ENCODE data around the gene RFX7.

RFX7 gene

DNA sequence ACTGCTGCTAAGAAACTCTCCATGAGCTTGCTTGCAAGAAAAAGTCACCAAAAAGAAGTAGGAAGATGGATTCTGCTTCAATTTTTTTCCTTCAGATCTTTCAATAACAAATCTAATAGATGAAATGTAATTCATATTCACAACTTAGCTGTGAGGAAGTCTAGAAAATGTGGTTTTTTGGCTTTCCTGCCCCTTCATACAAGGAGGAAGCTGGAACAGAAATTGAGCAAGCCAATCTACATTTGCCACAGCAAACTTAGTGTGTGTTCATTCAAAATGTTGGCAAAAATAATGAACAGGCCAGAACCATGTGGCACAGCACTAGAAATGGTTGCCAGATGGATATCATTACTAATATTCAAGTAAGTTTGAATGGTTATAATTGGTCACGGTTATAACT lies 157.1 kb downstream of the RFX7 start:
- Histone ChIP-seq H3K9me3 (ENCODE audit: control insufficient read depth, insufficient read depth, low read length) (no peaks in the 10 kb centered on the region), H3K4me2 (ENCODE audit: low read length) (no peak overlapping the region), H3K9me2 (replicated peaks; ENCODE audit: control insufficient read depth, low read length) (no peaks in the 10 kb centered on the region), H3K4me3 (ENCODE audit: low read length) (no peak overlapping the region), H3K36me3 (ENCODE audit: control insufficient read depth, low read length) (peaks cover 8% of the 10 kb centered on the region), H3K27ac (ENCODE audit: low read depth, low read length) (no peak overlapping the region), H3F3A (ENCODE audit: control insufficient read depth, insufficient read depth) (no peaks in the 10 kb centered on the region), H4K20me1 (ENCODE audit: control insufficient read depth, insufficient read depth, low read depth, low read length) (no peaks in the 10 kb centered on the region), H3K27me3 (ENCODE audit: control insufficient read depth, low read length) (no peaks in the 10 kb centered on the region), H3K4me1 (ENCODE audit: control insufficient read depth, low read length) (no peaks in the 10 kb centered on the region), H3K79me2 (ENCODE audit: control insufficient read depth, low read length) (no peaks in the 10 kb centered on the region)
- no peak for TF ChIP-seq EZH2phosphoT487 (IDR thresholded peaks at IDR 0.05; ENCODE audit: borderline replicate concordance, low read length)
- TF ChIP-seq, protein P1, sequence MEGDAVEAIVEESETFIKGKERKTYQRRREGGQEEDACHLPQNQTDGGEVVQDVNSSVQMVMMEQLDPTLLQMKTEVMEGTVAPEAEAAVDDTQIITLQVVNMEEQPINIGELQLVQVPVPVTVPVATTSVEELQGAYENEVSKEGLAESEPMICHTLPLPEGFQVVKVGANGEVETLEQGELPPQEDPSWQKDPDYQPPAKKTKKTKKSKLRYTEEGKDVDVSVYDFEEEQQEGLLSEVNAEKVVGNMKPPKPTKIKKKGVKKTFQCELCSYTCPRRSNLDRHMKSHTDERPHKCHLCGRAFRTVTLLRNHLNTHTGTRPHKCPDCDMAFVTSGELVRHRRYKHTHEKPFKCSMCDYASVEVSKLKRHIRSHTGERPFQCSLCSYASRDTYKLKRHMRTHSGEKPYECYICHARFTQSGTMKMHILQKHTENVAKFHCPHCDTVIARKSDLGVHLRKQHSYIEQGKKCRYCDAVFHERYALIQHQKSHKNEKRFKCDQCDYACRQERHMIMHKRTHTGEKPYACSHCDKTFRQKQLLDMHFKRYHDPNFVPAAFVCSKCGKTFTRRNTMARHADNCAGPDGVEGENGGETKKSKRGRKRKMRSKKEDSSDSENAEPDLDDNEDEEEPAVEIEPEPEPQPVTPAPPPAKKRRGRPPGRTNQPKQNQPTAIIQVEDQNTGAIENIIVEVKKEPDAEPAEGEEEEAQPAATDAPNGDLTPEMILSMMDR (IDR thresholded peaks at IDR 0.05; ENCODE audit: low read depth, low read length, poor library complexity, severe bottlenecking) = no peak

DNA sequence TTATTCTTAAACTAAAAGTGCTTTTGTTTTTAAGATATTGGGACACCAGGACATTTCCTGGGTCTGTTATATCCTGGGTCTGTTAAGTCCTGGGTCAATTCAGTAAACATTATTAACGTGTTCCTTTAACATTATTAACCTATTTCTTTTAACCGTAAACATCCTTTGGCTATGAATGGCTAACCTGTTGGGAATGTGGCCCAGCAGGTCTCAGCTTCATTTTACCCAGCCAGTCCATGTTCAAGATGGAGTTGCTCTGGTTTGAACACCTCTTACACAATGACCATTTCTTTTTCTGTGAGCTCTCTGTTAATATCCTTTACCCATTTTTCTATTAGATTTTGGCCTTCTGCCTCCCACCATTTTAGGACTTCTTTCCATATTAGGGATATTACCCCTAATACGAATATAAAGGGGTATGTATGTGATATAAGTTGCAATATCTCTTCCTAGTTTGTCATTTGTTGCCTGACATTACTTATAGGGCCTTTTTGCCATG lies 161.4 kb downstream of the RFX7 start:
- Histone ChIP-seq H3K36me3 (ENCODE audit: control insufficient read depth, low read length) (no peaks in the 10 kb centered on the region), H3K27ac (ENCODE audit: low read depth, low read length) (no peak overlapping the region), H3K9me3 (ENCODE audit: control insufficient read depth, insufficient read depth, low read length) (no peaks in the 10 kb centered on the region), H3K27me3 (ENCODE audit: control insufficient read depth, low read length) (no peaks in the 10 kb centered on the region), H3K4me1 (ENCODE audit: control insufficient read depth, low read length) (no peaks in the 10 kb centered on the region), H3K9me2 (replicated peaks; ENCODE audit: control insufficient read depth, low read length) (no peaks in the 10 kb centered on the region), H3K4me2 (ENCODE audit: low read length) (no peak overlapping the region), H4K20me1 (ENCODE audit: control insufficient read depth, insufficient read depth, low read depth, low read length) (no peaks in the 10 kb centered on the region), H3F3A (ENCODE audit: control insufficient read depth, insufficient read depth) (no peaks in the 10 kb centered on the region), H3K4me3 (ENCODE audit: low read length) (no peak overlapping the region), H3K79me2 (ENCODE audit: control insufficient read depth, low read length) (no peaks in the 10 kb centered on the region)
- TF ChIP-seq, protein P1 (IDR thresholded peaks at IDR 0.05; ENCODE audit: low read depth, low read length, poor library complexity, severe bottlenecking) = no peak
- TF ChIP-seq EZH2phosphoT487 (IDR thresholded peaks at IDR 0.05; ENCODE audit: borderline replicate concordance, low read length) = no peak

DNA sequence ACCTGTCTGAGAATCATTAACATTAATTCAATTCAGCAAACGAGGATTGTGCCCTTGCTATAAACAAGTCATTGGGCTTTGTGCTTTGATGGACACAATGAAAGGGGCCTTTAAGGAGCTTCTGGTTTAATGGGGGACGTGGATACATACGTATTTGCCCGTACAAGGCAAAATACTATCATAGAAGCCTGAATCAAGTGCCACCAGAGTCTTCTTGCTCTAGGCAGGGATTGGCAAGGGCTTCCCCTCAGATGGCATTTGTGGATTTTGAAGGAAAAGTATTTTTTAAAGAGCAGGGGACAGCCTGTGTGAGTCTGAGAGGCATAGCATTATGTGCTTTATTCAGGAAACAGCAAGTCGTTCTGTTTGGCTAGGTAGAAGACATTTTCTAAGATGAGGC lies 166.6 kb downstream of the RFX7 start:
- no peak overlapping the region for H3K4me3 ChIP-seq (ENCODE audit: low read length)
- H3F3A ChIP-seq (ENCODE audit: control insufficient read depth, insufficient read depth) = no peaks in the 10 kb centered on the region
- no peaks in the 10 kb centered on the region for H3K4me1 ChIP-seq (ENCODE audit: control insufficient read depth, low read length)
- H3K36me3 ChIP-seq (ENCODE audit: control insufficient read depth, low read length) = no peaks in the 10 kb centered on the region
- H3K27me3 ChIP-seq (ENCODE audit: control insufficient read depth, low read length) = no peaks in the 10 kb centered on the region
- H3K4me2 ChIP-seq (ENCODE audit: low read length) = no peak overlapping the region
- H4K20me1 ChIP-seq (ENCODE audit: control insufficient read depth, insufficient read depth, low read depth, low read length) = no peaks in the 10 kb centered on the region
- TF ChIP-seq EZH2phosphoT487 (IDR thresholded peaks at IDR 0.05; ENCODE audit: borderline replicate concordance, low read length) = no peak
- TF ChIP-seq, protein P1 (IDR thresholded peaks at IDR 0.05; ENCODE audit: low read depth, low read length, poor library complexity, severe bottlenecking) = no peak
- no peaks in the 10 kb centered on the region for H3K9me2 ChIP-seq (replicated peaks; ENCODE audit: control insufficient read depth, low read length)
- no peaks in the 10 kb centered on the region for H3K9me3 ChIP-seq (ENCODE audit: control insufficient read depth, insufficient read depth, low read length)
- no peaks in the 10 kb centered on the region for H3K79me2 ChIP-seq (ENCODE audit: control insufficient read depth, low read length)
- H3K27ac ChIP-seq (ENCODE audit: low read depth, low read length) = no peak overlapping the region

All from DOHH2 (cell line).